Right cardiac atrium (tissue), 5 donors: Measurements from ENCODE around the gene PRDM1. TPM values are rescaled to one million over a fixed set of nuclear protein-coding genes. Genes with fewer than 3 reads are reported as not detected.

Experiments used
- ATAC-seq, 2 donors: fragments of 200-7000 bp; cut with Tn5 transposase; one replicate each; pipeline versions ENCODE4 v1.8.0 to v1.9.1; 2020; ENCODE audit warnings: moderate library complexity in 2 of 2, mild to moderate bottlenecking in 1 of 2
- DNase-seq, 3 donors: peaks; one replicate each; pipeline ENCODE4 v3.0.0-alpha.2; 2020
- H3K27ac ChIP-seq: one replicate; pipeline ENCODE4 v1.5.1; 2013; ENCODE audit warnings: mild to moderate bottlenecking, low read length, control low read depth, moderate library complexity
- H3K27me3 ChIP-seq: one replicate; pipeline ENCODE4 v1.6.1; 2013; ENCODE audit not compliant: control insufficient read depth, insufficient read depth
- H3K4me1 ChIP-seq: one replicate; pipeline ENCODE4 v1.6.1; 2013; ENCODE audit warnings: low read length; ENCODE audit not compliant: control insufficient read depth, insufficient read depth
- H3K4me3 ChIP-seq: one replicate; pipeline ENCODE4 v1.5.1; 2013; ENCODE audit warnings: low read length, control low read depth
- H3K9me3 ChIP-seq: one replicate; pipeline ENCODE4 v1.6.1; 2013; ENCODE audit warnings: low read length; ENCODE audit not compliant: control insufficient read depth
- WGBS: extraction: QIAGEN DNeasy Blood & Tissue Kit; methylation state at CpG from one replicate; pipeline ENCODE4 v1.1.7; 2013; 5-methylcytosine and 5-hydroxymethylcytosine counted together
- intact Hi-C, 4 donors: fragments of 100-400 bp; cut with DNase I; formaldehyde crosslinking; loops; one replicate each; pipeline versions ENCODE4 v1.11.0 to v1.14.0; 2022 to 2023
- polyA plus RNA-seq: library from polyadenylated mRNA; stranded (reverse); fragments of 200-250 nt; gene quantifications from one replicate; pipeline ENCODE4 v1.2.3, GENCODE V29; 2013
- total RNA-seq, 4 donors: library from RNA; stranded (reverse); fragmentation: NEBNext Ultra II Directional; extraction: Animal tissue kit (Norgen Biotek cat#: 25700); gene quantifications; one replicate each; pipeline ENCODE4 v1.2.1, GENCODE V29; 2021
- donor health status: healthy with polysubstance abuse.
- donor health status: DM: no; HTN: yes; CAD: no.
- donor health status: DM: no; HTN: no; CAD: no.
- donor health status: DM: no; HTN: yes; CAD: no; lungs with severe emphysema.
- donor health status: DM: yes; HTN: yes; CAD: no.

The PRDM1 gene
- total and polyA plus RNA-seq, 5 donors, result 0.41 to 1.5 (median 1.4) TPM

DNA sequence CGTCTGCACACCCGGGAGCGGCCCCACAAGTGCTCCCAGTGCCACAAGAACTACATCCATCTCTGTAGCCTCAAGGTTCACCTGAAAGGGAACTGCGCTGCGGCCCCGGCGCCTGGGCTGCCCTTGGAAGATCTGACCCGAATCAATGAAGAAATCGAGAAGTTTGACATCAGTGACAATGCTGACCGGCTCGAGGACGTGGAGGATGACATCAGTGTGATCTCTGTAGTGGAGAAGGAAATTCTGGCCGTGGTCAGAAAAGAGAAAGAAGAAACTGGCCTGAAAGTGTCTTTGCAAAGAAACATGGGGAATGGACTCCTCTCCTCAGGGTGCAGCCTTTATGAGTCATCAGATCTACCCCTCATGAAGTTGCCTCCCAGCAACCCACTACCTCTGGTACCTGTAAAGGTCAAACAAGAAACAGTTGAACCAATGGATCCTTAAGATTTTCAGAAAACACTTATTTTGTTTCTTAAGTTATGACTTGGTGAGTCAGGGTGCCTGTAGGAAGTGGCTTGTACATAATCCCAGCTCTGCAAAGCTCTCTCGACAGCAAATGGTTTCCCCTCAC, 21.0 kb downstream of the PRDM1 start:
- ATAC-seq (no peak), DNase-seq (no peak)
- Histone ChIP-seq H3K9me3 (no peaks in the 10 kb centered on the region), H3K27me3 (no peaks in the 10 kb centered on the region), H3K4me1 (no peaks in the 10 kb centered on the region), H3K27ac (no peak overlapping the region), H3K4me3 (no peak overlapping the region)
- 88% methylated on average over 14 of the region's 14 CpGs for WGBS
- intact Hi-C loops, result no loop called here

- intact Hi-C loops, result no loop called here
- no peak for DNase-seq
- Histone ChIP-seq H3K4me1 (no peaks in the 10 kb centered on the region), H3K9me3 (no peaks in the 10 kb centered on the region), H3K27ac (no peak overlapping the region), H3K4me3 (no peak overlapping the region), H3K27me3 (no peaks in the 10 kb centered on the region)
- no peak for ATAC-seq
- 91% methylated on average over 6 of the region's 6 CpGs for whole genome bisulfite sequencing
Observed at GRCh38 chr6:106108129-106108528, 22.0 kb downstream of the PRDM1 start.

DNA sequence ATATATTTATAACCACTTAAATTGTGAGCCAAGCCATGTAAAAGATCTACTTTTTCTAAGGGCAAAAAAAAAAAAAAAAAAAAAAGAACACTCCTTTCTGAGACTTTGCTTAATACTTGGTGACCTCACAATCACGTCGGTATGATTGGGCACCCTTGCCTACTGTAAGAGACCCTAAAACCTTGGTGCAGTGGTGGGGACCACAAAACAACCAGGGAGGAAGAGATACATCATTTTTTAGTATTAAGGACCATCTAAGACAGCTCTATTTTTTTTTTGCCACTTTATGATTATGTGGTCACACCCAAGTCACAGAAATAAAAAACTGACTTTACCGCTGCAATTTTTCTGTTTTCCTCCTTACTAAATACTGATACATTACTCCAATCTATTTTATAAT, 22.9 kb downstream of the PRDM1 start:
- H3K9me3 ChIP-seq, result no peaks in the 10 kb centered on the region
- no peak overlapping the region for H3K4me3 ChIP-seq
- ATAC-seq (no peak), DNase-seq (no peak)
- intact Hi-C loops, result no loop called here
- no peaks in the 10 kb centered on the region for H3K4me1 ChIP-seq
- no peaks in the 10 kb centered on the region for H3K27me3 ChIP-seq
- WGBS, result 91% methylated on average over 3 of the region's 3 CpGs
- H3K27ac ChIP-seq, result no peak overlapping the region

DNA sequence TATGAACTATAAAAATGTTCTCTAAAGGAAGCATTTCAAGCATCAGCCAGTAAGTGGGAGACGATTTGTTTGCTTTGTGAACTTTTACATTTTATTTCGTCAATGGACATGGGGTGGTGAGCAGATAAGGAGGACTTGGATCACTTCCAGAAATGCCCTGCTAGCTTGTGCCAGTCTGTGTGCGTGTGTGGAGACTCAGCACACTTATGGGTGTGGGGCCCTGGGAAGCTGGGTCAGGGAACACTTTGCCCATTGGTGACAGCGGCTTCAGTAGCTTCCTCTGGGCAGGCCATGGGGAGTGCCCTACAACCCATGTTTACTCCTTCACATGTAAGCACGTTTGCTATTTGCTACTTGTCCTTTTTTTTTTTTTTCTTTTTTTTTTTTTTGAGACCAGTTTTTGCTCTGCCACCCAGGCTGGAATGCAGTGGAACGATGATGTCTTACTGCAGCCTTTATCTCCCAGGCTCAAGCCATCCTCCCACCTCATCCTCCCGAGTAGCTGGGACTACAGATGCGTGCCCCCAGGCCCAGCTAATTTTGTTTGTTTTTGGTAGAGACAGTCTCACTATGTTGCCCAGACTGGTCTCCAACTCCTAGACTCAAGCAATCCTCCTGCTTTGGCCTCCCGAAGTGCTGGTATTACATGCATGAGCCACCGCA, 24.2 kb downstream of the PRDM1 start:
- Histone ChIP-seq H3K4me1 (no peaks in the 10 kb centered on the region), H3K4me3 (no peak overlapping the region), H3K9me3 (no peaks in the 10 kb centered on the region), H3K27ac (no peak overlapping the region), H3K27me3 (no peaks in the 10 kb centered on the region)
- DNase-seq (no peak), ATAC-seq (no peak)
- intact Hi-C loops, result no loop called here
- WGBS, result 58% methylated on average over 10 of the region's 10 CpGs

DNA sequence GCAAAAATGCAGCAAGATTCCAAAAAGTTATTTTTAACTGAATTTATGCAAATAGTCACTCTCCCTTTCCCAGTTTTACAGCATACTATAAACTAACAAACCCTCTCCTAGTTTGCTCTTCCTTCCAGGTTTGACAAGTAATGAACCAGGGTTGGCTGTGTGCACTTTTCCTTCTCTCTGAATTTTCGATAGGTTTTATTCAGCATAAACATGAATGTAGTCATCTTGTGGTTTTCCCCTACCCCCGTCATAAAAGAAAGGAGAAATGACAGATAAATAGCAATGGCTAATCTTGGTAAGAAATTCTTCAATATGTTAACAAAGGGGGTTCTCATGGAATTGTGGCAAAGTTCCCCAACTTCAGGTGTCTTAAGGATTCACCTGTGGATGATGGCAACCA, 26.3 kb downstream of the PRDM1 start:
- DNase-seq (no peak), ATAC-seq (no peak)
- Histone ChIP-seq H3K27ac (no peak overlapping the region), H3K4me1 (no peaks in the 10 kb centered on the region), H3K9me3 (no peaks in the 10 kb centered on the region), H3K27me3 (no peaks in the 10 kb centered on the region), H3K4me3 (no peak overlapping the region)
- WGBS, result 76% methylated on average over 2 of the region's 2 CpGs
- intact Hi-C loops, result no loop called here

GRCh38 chr6:106113256-106113959, 27.3 kb downstream of the PRDM1 start:
- H3K9me3 ChIP-seq, result no peaks in the 10 kb centered on the region
- H3K4me1 ChIP-seq, result no peaks in the 10 kb centered on the region
- ATAC-seq (no peak), DNase-seq (no peak)
- H3K27ac ChIP-seq, result no peak overlapping the region
- H3K4me3 ChIP-seq, result no peak overlapping the region
- intact Hi-C loops, result no loop called here
- H3K27me3 ChIP-seq, result no peaks in the 10 kb centered on the region
- WGBS, result 63% methylated on average over 10 of the region's 10 CpGs

DNA sequence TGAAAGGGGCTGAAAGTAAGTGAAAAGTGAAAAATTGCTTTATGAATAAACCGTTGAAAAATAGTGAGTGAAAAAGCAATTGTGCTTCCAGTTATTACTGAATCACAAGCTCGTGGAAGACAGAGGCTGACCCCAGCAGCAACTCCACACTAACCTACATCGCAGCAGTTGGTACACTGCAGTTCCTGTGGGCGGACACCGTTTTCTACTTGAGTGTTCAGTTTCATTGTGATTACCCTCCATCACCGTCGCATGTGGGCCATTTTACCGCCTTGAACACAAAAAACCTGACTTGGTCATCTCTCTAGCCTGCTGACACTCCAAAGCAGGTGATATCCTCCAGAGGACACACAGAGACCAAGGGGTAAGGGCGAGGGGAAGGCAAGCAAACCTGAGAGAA, 28.4 kb downstream of the PRDM1 start:
- H3K27me3 ChIP-seq, result no peaks in the 10 kb centered on the region
- WGBS, result 91% methylated on average over 9 of the region's 9 CpGs
- intact Hi-C loops, result no loop called here
- DNase-seq (no peak), ATAC-seq (no peak)
- no peaks in the 10 kb centered on the region for H3K4me1 ChIP-seq
- H3K27ac ChIP-seq, result no peak overlapping the region
- H3K9me3 ChIP-seq, result no peaks in the 10 kb centered on the region
- no peak overlapping the region for H3K4me3 ChIP-seq

DNA sequence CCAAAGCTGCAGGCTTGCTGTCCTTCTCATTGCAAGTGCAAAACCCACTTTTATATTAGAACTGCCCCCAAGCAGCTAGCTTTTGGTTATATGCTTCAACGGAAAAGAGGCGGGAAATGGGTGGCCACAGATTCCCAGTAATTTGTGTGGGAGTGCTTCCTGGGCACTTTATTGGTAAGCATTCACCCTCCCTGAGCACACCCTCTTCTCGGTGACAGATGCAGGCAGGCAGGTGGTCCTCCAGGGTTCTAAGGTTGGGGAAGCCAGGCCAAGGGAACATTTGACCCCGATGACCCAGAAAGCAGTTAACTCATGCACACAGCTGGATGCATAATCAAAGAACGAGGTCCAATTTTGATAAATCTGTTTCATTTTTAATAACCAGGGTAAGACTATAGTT, 29.1 kb downstream of the PRDM1 start:
- Histone ChIP-seq H3K4me1 (no peaks in the 10 kb centered on the region), H3K27ac (no peak overlapping the region), H3K4me3 (no peak overlapping the region), H3K27me3 (no peaks in the 10 kb centered on the region), H3K9me3 (no peaks in the 10 kb centered on the region)
- WGBS, result 89% methylated on average over 5 of the region's 5 CpGs
- ATAC-seq, result no peak
- intact Hi-C loops, result no loop called here
- no peak for DNase-seq

GRCh38 chr6:106116125-106116832, 30.1 kb downstream of the PRDM1 start:
- no peaks in the 10 kb centered on the region for H3K9me3 ChIP-seq
- DNase-seq (no peak), ATAC-seq (no peak)
- intact Hi-C loops, result no loop called here
- no peak overlapping the region for H3K4me3 ChIP-seq
- 79% methylated on average over 6 of the region's 6 CpGs for WGBS
- no peaks in the 10 kb centered on the region for H3K27me3 ChIP-seq
- no peaks in the 10 kb centered on the region for H3K4me1 ChIP-seq
- no peak overlapping the region for H3K27ac ChIP-seq

DNA sequence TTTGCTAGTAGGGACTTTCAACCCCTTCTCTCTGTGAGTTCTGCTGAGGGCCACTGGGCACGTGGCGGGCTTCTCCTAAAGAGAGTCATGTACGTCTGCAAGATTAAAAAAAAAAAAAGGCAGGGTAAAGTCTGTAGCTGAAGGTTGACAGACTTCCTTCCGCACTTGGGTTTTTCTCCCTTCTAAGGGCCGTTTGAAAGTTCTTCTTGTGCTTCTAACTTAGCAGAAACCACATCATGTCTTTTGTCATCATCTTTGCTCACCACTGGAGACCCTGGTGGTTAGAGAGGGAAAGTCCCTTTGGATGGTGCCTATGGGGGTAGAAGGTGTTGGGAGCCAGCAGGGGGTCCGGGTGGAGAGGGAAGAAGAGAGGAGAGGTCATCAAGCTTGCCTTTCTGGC, 31.4 kb downstream of the PRDM1 start:
- ATAC-seq, result no peak

DNA sequence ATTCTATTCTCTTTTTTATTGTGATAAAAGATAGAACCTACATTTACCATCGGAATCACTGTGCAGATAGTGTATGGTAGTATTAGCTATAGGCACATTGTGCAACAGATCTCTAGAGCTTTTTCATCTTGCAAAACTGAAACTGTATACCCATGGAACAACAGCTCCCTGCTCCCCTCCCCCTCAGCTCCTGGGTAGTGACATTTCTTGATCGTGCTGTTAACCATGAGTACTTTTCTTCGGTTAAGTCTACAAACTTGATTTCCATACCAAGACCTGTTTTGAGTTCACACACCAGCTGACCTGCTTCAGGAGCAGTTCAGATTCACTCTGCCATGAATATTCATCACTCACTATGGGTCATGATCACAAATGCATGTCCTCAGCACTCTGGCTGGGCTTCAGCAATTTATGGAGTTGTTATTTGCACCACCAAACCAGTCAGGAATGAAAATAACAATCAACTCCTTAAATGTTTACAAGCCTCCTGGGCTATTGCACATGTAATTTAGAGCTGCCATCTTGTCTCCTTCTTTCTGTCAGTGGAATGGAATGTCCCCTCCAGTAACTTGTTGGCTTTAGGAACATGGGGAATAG, 32.8 kb downstream of the PRDM1 start:
- intact Hi-C loops, result no loop called here
- no peak overlapping the region for H3K4me3 ChIP-seq
- 85% methylated on average over 3 of the region's 3 CpGs for WGBS
- H3K4me1 ChIP-seq, result no peaks in the 10 kb centered on the region
- H3K27ac ChIP-seq, result no peak overlapping the region
- no peaks in the 10 kb centered on the region for H3K9me3 ChIP-seq
- no peak for DNase-seq
- H3K27me3 ChIP-seq, result no peaks in the 10 kb centered on the region
- ATAC-seq, result no peak

More for the DNA sequence above, 31.4 kb downstream of the PRDM1 start:
- Histone ChIP-seq H3K9me3 (no peaks in the 10 kb centered on the region), H3K27me3 (no peaks in the 10 kb centered on the region), H3K27ac (no peak overlapping the region), H3K4me3 (no peak overlapping the region), H3K4me1 (no peaks in the 10 kb centered on the region)
- DNase-seq, result no peak
- WGBS, result 62% methylated on average over 6 of the region's 6 CpGs
- intact Hi-C loops, result no loop called here
